GM23338 (cell line): ENCODE results near the gene TMEM167B. TPM values are rescaled to one million over a fixed set of nuclear protein-coding genes. Genes with fewer than 3 reads are reported as not detected.

Experiments used
- ATAC-seq: fragments of 200-7000 bp; cut with Tn5 transposase; 3 replicates; pipeline ENCODE4 v1.9.1; 2020
- DNase-seq: peaks from one replicate; pipeline ENCODE4 v3.0.0-alpha.2; 2015; ENCODE audit warnings: low spot score
- H2AFZ ChIP-seq: fragments of 200-600 bp; sonication (generic); 2 replicates; pipeline ENCODE4 v1.8.0; 2016; ENCODE audit warnings: antibody characterized with exemption, mild to moderate bottlenecking, moderate library complexity
- H3F3A ChIP-seq: fragments of 200-600 bp; sonication (generic); replicated peaks from 2 replicates; pipeline ENCODE4 v1.8.0; 2017; ENCODE audit warnings: antibody characterized with exemption, mixed run types, low read depth
- H3K27ac ChIP-seq: fragments of 200-600 bp; sonication (generic); 2 replicates; pipeline ENCODE4 v1.6.1; 2016; ENCODE audit warnings: low read depth
- H3K27me3 ChIP-seq: fragments of 200-600 bp; sonication (generic); 2 replicates; pipeline ENCODE4 v1.8.0; 2016; ENCODE audit warnings: mild to moderate bottlenecking, mixed run types, moderate library complexity; ENCODE audit not compliant: insufficient read depth
- H3K36me3 ChIP-seq: fragments of 200-600 bp; sonication (generic); 2 replicates; pipeline ENCODE4 v1.8.0; 2016; ENCODE audit warnings: mild to moderate bottlenecking; ENCODE audit not compliant: insufficient read depth
- H3K4me1 ChIP-seq: fragments of 200-600 bp; sonication (generic); 2 replicates; pipeline ENCODE4 v1.8.0; 2016; ENCODE audit warnings: mild to moderate bottlenecking, moderate library complexity; ENCODE audit not compliant: insufficient read depth
- H3K4me2 ChIP-seq: fragments of 200-600 bp; sonication (generic); 2 replicates; pipeline ENCODE4 v1.7.1; 2017; ENCODE audit warnings: mixed run types
- H3K4me3 ChIP-seq: fragments of 200-600 bp; sonication (generic); 2 replicates; pipeline ENCODE4 v1.6.1; 2016; ENCODE audit warnings: mixed run types
- H3K79me2 ChIP-seq: fragments of 200-600 bp; sonication (generic); replicated peaks from 2 replicates; pipeline ENCODE4 v1.8.0; 2017; ENCODE audit warnings: mild to moderate bottlenecking; ENCODE audit not compliant: insufficient read depth
- H3K9me2 ChIP-seq: fragments of 200-600 bp; sonication (generic); 2 replicates; pipeline ENCODE4 v1.8.0; 2017; ENCODE audit not compliant: insufficient read depth
- H4K20me1 ChIP-seq: fragments of 200-600 bp; sonication (generic); replicated peaks from 2 replicates; pipeline ENCODE4 v1.8.0; 2017; ENCODE audit warnings: mild to moderate bottlenecking; ENCODE audit not compliant: insufficient read depth
- H3K27ac Mint-ChIP-seq: 2 replicates; pipeline ENCODE4 v1.8.0; 2020; ENCODE audit warnings: inconsistent platforms, mild to moderate bottlenecking, moderate library complexity, mixed read lengths
- H3K27me3 Mint-ChIP-seq: 3 replicates; pipeline ENCODE4 v1.8.0; 2022; ENCODE audit warnings: low read depth, mild to moderate bottlenecking, moderate library complexity, mixed read lengths, inconsistent platforms; ENCODE audit not compliant: insufficient read depth, poor library complexity
- H3K36me3 Mint-ChIP-seq: 3 replicates; pipeline ENCODE4 v1.8.0; 2021; ENCODE audit warnings: low read depth, mild to moderate bottlenecking, inconsistent platforms, moderate library complexity, mixed read lengths
- H3K4me1 Mint-ChIP-seq: 3 replicates; pipeline ENCODE4 v1.8.0; 2020; ENCODE audit warnings: mild to moderate bottlenecking, inconsistent platforms, mixed read lengths
- H3K4me3 Mint-ChIP-seq: 3 replicates; pipeline ENCODE4 v1.8.0; 2021; ENCODE audit warnings: moderate library complexity, mild to moderate bottlenecking, inconsistent platforms, mixed read lengths
- H3K9me3 Mint-ChIP-seq: 3 replicates; pipeline ENCODE4 v1.8.0; 2020; ENCODE audit warnings: moderate library complexity, mild to moderate bottlenecking, inconsistent platforms, mixed read lengths
- CREB1 ChIP-seq: fragments of 250-450 bp; sonication (Bioruptor Pico); IDR thresholded peaks from 2 replicates; pipeline ENCODE4 v1.5.0; 2020; ENCODE audit warnings: low read depth, mild to moderate bottlenecking, moderate library complexity
- CTCF ChIP-seq, 2 experiments: fragments of 200-600 bp in 1 of 2; sonication (generic) in 1 of 2; conservative IDR thresholded peaks; 2 replicates each; pipeline versions ENCODE4 v1.5.1 to v1.6.1; 2016 to 2017; ENCODE audit warnings: antibody characterized with exemption in 2 of 2, low read depth in 2 of 2, mild to moderate bottlenecking in 2 of 2, moderate library complexity in 1 of 2
- ETS1 ChIP-seq: IDR thresholded peaks from 2 replicates; pipeline ENCODE4 v1.6.1; 2016; ENCODE audit warnings: antibody characterized with exemption
- EZH2 ChIP-seq: fragments of 200-600 bp; sonication (generic); IDR thresholded peaks from one replicate; pipeline ENCODE4 v1.8.0; 2017; ENCODE audit warnings: antibody characterized with exemption, mild to moderate bottlenecking, low read depth; ENCODE audit not compliant: unreplicated experiment
- EZH2phosphoT487 ChIP-seq: fragments of 200-600 bp; sonication (generic); IDR thresholded peaks from one replicate; pipeline ENCODE4 v1.8.1; 2018; ENCODE audit warnings: antibody characterized with exemption; ENCODE audit not compliant: unreplicated experiment
- JUNB ChIP-seq: IDR thresholded peaks from one replicate; pipeline ENCODE4 v1.6.1; 2016; ENCODE audit warnings: antibody characterized with exemption; ENCODE audit not compliant: unreplicated experiment
- NANOG ChIP-seq: IDR thresholded peaks from 2 replicates; pipeline ENCODE4 v1.6.1; 2016; ENCODE audit warnings: antibody characterized with exemption, borderline replicate concordance
- POLR2AphosphoS5 ChIP-seq: IDR thresholded peaks from 2 replicates; pipeline ENCODE4 v1.6.1; 2016; ENCODE audit warnings: antibody characterized with exemption, low read depth
- REST ChIP-seq: IDR thresholded peaks from one replicate; pipeline ENCODE4 v1.6.1; 2018; ENCODE audit warnings: antibody characterized with exemption; ENCODE audit not compliant: unreplicated experiment
- STAT1 ChIP-seq: IDR thresholded peaks from one replicate; pipeline ENCODE4 v1.6.1; 2016; ENCODE audit warnings: antibody characterized with exemption; ENCODE audit not compliant: unreplicated experiment
- polyA plus RNA-seq: library from polyadenylated mRNA; unstranded; fragments of >200 nt; fragmentation: Nextera tagmentation; extraction: Ambion mirVana; gene quantifications from 2 replicates; pipeline ENCODE4 v1.2.1, GENCODE V29; 2016
- total RNA-seq: library from RNA; depleted of rRNA; stranded (reverse); fragments of >200 nt; shearing (Covaris generic); gene quantifications from 2 replicates; pipeline ENCODE4 v1.2.3, GENCODE V29; 2014

The TMEM167B gene
- total and polyA plus RNA-seq, 2 experiments from 2014 or later: 9.8 to 10.7 TPM

GRCh38 chr1:109137958-109138357 lies 47.4 kb downstream of the TMEM167B start (continued):
- TF ChIP-seq JUNB (no peak), EZH2phosphoT487 (no peak), REST (no peak), ETS1 (no peak), POLR2AphosphoS5 (no peak), EZH2 (no peak), CTCF (conservative IDR thresholded peaks at IDR 0.05; ENCODE audit: low read depth in 2 of 2) (no peak)

GRCh38 chr1:109138358-109138757 lies 47.8 kb downstream of the TMEM167B start:
- Mint-ChIP-seq H3K4me3 (no peak overlapping the region), H3K4me1 (peaks cover 2% of the 10 kb centered on the region; the same call in 1 of the 3 replicates), H3K27me3 (peaks cover 1% of the 10 kb centered on the region), H3K9me3 (no peaks in the 10 kb centered on the region), H3K27ac (no peak overlapping the region), H3K36me3 (no peaks in the 10 kb centered on the region)
- Histone ChIP-seq H3K4me3 (no peak overlapping the region), H3K79me2 (no peaks in the 10 kb centered on the region), H3K27ac (no peak overlapping the region), H3K36me3 (no peaks in the 10 kb centered on the region), H3F3A (no peaks in the 10 kb centered on the region), H4K20me1 (no peaks in the 10 kb centered on the region), H3K4me1 (no peaks in the 10 kb centered on the region), H2AFZ (no peak overlapping the region), H3K4me2 (no peak overlapping the region), H3K9me2 (no peaks in the 10 kb centered on the region), H3K27me3 (no peaks in the 10 kb centered on the region)
- no peak for ATAC-seq
- no peak for DNase-seq
- TF ChIP-seq NANOG (no peak), EZH2 (no peak), CREB1 (CRISPR knock-in tag) (no peak), CTCF (conservative IDR thresholded peaks at IDR 0.05; ENCODE audit: low read depth in 2 of 2) (no peak), STAT1 (no peak), ETS1 (no peak), POLR2AphosphoS5 (no peak), EZH2phosphoT487 (no peak)
